LNCaP clone FGC (cell line): Measurements from ENCODE around the gene TMEM114.

ENCODE experiments used
- DNase-seq: peaks from one replicate; pipeline ENCODE4 v3.0.0-alpha.2; 2011; ENCODE audit warnings: low read depth
- H3K4me3 ChIP-seq: 2 replicates; pipeline ENCODE4 v1.5.1; 2011; ENCODE audit warnings: mild to moderate bottlenecking, low read depth, low read length, control low read depth
- CTCF ChIP-seq: IDR thresholded peaks from 2 replicates; pipeline ENCODE4 v1.5.1; 2012; ENCODE audit warnings: mild to moderate bottlenecking; ENCODE audit not compliant: control insufficient read depth, insufficient read depth; ENCODE audit errors: extremely low read depth

Gene TMEM114

DNA sequence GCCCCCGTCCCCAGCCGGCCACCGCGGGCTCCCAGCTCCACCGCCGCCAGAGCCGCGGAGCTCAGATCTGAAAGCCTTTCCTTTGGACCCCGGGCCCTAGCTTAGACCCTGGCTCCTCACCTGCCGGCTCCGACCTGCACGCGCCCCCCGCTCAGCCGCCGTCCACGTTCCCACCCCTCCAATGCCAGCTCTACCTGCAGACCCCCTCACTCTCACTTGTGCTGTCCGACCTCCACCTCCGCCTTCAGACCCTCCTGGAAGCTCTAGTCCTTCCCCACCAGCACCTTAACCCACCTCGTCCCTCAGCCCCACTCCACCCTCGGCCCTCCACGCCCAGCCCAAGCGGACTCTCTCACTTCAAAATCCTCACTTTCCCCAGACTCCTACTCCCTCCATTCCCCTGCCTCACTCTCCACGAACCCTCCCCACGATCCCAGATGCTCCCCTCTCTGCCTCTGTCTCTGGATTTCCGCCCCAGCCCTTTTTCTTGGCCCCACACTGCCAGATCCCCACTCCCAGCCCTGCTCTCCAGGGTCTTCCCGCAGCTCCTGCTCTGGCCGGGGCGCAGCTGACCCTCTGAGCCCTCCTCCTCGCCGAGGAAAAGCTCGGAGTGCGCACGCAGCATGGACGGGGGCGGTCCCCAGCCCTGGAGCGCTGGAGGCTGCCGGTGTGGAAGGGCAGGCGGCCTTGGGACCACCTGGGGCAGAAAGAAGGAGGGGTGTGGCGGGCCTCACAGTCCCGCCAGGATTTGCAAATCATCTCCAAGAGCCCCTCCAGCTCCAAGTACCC lies at the start of gene TMEM114:
Gene TMEM114 (minus strand): TSS at position 612 of the 789 bp plus-strand sequence. CDS start 673 bp downstream, outside the sequence.
- H3K4me3 ChIP-seq, result no peak within 1 kb of the TSS
- no peak for DNase-seq

DNA sequence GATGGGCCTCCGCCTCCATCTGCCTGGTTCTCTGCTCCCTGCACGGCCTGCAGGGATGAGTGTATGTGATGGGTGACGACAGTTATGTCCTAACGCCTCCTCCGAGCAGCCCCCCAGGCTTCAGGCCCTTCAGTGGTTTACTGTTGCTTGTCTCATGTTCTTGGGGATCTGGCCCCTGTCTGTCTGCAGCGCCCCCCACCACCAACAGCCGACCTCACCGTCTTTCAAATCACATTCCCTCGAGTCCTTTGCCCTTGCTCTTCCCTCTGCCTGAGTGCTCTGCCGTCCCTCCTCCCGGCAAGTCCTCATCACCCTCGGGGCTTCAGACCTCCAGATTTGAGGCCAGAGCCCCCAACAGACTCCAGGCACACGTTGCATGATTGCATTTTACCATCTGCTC lies 49.4 kb upstream of the TMEM114 start:
- H3K4me3 ChIP-seq, result no peak overlapping the region
- TF ChIP-seq CTCF, result no peak
- no peak for DNase-seq

More for the DNA sequence above, at the start of gene TMEM114:
- no peak for TF ChIP-seq CTCF

DNA sequence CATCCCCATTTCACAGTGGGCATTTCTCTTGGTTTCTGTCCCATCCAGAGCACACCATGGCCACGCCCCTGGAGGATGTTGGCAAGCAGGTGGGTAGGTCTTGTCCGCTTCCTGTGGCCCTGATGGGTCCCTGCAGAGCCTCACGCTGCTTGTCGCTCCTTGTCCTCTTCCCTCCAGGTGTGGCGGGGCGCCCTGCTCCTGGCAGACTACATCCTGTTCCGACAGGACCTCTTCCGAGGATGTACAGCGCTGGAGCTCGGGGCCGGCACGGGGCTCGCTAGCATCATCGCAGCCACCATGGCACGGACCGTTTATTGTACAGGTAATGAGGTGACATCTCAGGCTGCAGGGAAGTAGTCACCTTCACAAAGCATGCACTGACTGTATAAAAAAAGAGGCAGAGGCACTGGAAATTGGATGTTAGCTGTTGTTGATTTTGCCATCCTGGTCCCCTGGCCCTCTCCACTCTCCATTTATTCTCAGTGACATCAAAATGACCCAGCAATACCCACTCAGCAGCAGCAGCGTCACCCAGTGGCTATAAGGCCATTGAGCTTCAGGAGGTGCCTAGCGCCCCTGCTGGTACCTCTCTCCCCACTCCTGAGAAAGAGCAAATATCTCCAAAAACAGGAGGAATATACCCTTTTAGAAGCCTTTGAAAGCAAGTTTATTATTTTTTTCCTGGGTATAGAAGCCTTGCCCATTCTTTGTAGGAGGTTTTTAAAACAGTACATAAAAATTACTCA lies 44.9 kb upstream of the TMEM114 start:
- TF ChIP-seq CTCF, result peak; percentile 50
- H3K4me3 ChIP-seq, result no peak overlapping the region
- DNase-seq, result no peak

DNA sequence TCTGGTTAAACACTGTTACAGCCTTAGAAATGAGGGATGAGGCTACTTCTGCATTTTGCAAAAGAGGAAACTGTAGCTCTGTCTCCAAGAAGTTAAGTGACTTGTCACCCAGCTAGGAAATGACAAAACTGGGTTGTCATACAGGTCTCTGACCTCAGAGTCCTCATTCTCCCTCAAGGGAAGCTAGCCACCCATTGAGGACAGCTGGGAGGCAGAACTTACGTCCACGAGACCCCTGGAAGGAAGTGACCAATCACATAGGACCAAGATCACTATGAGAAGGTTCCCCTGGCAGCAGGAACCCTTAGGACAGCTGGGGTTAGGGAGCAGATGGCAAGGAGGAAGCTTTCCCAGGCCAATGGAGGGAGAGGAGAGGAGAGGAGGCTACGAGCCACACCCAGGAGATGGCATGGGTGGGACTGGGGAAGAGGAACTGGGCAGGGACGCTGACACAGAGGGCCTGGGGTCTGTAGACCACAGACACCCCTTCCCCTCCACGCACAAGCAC lies 42.4 kb upstream of the TMEM114 start:
- H3K4me3 ChIP-seq, result no peak overlapping the region
- TF ChIP-seq CTCF, result no peak
- DNase-seq, result no peak

GRCh38 chr16:8631818-8632465 lies 41.6 kb upstream of the TMEM114 start:
- no peak for DNase-seq
- no peak for TF ChIP-seq CTCF
- no peak overlapping the region for H3K4me3 ChIP-seq

DNA sequence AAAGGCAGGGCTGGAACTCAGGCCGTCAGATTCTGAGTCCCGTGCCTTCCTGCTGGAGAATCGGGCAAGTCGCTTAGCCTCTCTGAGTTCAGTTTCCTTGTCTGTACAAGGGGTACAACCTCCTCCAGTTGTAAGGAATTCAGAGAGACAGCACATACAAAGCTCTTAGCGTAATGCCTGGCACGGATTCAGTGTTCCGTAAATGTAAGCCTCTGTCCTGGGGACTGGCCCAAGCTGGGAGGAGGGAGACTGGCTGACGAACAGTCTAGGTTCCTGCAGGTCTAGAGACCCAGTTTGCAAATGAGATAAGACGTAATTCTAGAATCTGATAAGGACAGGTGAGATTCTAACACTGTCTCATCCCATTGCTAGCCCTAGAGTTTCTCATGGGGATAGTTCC lies 41.1 kb upstream of the TMEM114 start:
- no peak for DNase-seq
- no peak overlapping the region for H3K4me3 ChIP-seq
- no peak for TF ChIP-seq CTCF
